HG02588 (cell line): ENCODE results near the gene GPR75.

Experiments
- ATAC-seq: cut with Tn5 transposase; IDR thresholded peaks from one replicate; pipeline ENCODE4 v1.9.1; 2021; ENCODE audit warnings: mild to moderate bottlenecking, moderate library complexity; ENCODE audit not compliant: unreplicated experiment

GPR75 gene

GRCh38 chr2:53859206-53860181 lies at the start of gene GPR75:
TSS of gene GPR75 (minus strand) at chr2:53859967. CDS start at chr2:53854756, 5,211 bp downstream.
- no peak for ATAC-seq

GRCh38 chr2:53907582-53907981 lies 47.8 kb upstream of the GPR75 start:
- no peak for ATAC-seq

GRCh38 chr2:53905396-53905795 lies 45.6 kb upstream of the GPR75 start:
- no peak for ATAC-seq

GRCh38 chr2:53903011-53903410 lies 43.2 kb upstream of the GPR75 start:
- ATAC-seq, result no peak

GRCh38 chr2:53901192-53901591 lies 41.4 kb upstream of the GPR75 start:
- no peak for ATAC-seq

- no peak for ATAC-seq
These were observed 37.1 kb upstream of the GPR75 start for GRCh38 chr2:53896864-53897263.

- no peak for ATAC-seq
These were observed 26.9 kb upstream of the GPR75 start for GRCh38 chr2:53886406-53887280.

- no peak for ATAC-seq
These were observed 25.1 kb upstream of the GPR75 start for GRCh38 chr2:53884883-53885282.

GRCh38 chr2:53881986-53882385 lies 22.2 kb upstream of the GPR75 start:
- ATAC-seq, result no peak

GRCh38 chr2:53881360-53881759 lies 21.6 kb upstream of the GPR75 start:
- ATAC-seq, result no peak

GRCh38 chr2:53880756-53881155 lies 21.0 kb upstream of the GPR75 start:
- no peak for ATAC-seq

- no peak for ATAC-seq
These were observed 17.8 kb upstream of the GPR75 start for GRCh38 chr2:53877556-53877955.

GRCh38 chr2:53877112-53877511 lies 17.3 kb upstream of the GPR75 start:
- ATAC-seq, result no peak

GRCh38 chr2:53874401-53874950 lies 14.7 kb upstream of the GPR75 start:
- no peak for ATAC-seq

- ATAC-seq, result no peak
These were observed 8.0 kb upstream of the GPR75 start for GRCh38 chr2:53867773-53868172.

- ATAC-seq, result no peak
These were observed 7.4 kb upstream of the GPR75 start for GRCh38 chr2:53867169-53867568.

GRCh38 chr2:53865962-53866361 lies 6.2 kb upstream of the GPR75 start:
- no peak for ATAC-seq

- ATAC-seq, result no peak
These were observed 5.5 kb upstream of the GPR75 start for GRCh38 chr2:53865264-53865663.

- no peak for ATAC-seq
These were observed 3.9 kb upstream of the GPR75 start for GRCh38 chr2:53863538-53864227.

- ATAC-seq, result no peak
These were observed 2.1 kb upstream of the GPR75 start for GRCh38 chr2:53861824-53862223.

- ATAC-seq, result no peak
These were observed 3.5 kb downstream of the GPR75 start for GRCh38 chr2:53856272-53856671.
